H9 (cell line): ENCODE measurements around the gene PTPA. TPM values are rescaled to one million over a fixed set of nuclear protein-coding genes. Genes with fewer than 3 reads are reported as not detected.

Experiments used
- DNase-seq: peaks from one replicate; pipeline ENCODE4 v3.0.0-alpha.2; 2017
- H2AFZ ChIP-seq: one replicate; pipeline ENCODE4 v1.6.1; 2013; ENCODE audit warnings: mild to moderate bottlenecking, low read length, control low read depth, moderate library complexity
- H2AK5ac ChIP-seq: 2 replicates; pipeline ENCODE4 v1.6.1; 2013; ENCODE audit warnings: low read length, control low read depth, mixed read lengths; ENCODE audit not compliant: insufficient read length
- H2BK120ac ChIP-seq: one replicate; pipeline ENCODE4 v1.6.1; 2013; ENCODE audit warnings: low read depth, mild to moderate bottlenecking, low read length, control low read depth, inconsistent platforms; ENCODE audit not compliant: poor library complexity, severe bottlenecking
- H2BK12ac ChIP-seq: 2 replicates; pipeline ENCODE4 v1.6.1; 2013; ENCODE audit warnings: low read length, control low read depth, mixed read lengths, low read depth; ENCODE audit not compliant: insufficient read length
- H2BK15ac ChIP-seq: 2 replicates; pipeline ENCODE4 v1.6.1; 2013; ENCODE audit warnings: low read depth, low read length, control low read depth
- H2BK20ac ChIP-seq: one replicate; pipeline ENCODE4 v1.6.1; 2013; ENCODE audit warnings: low read depth, mild to moderate bottlenecking, low read length, control low read depth, inconsistent platforms; ENCODE audit not compliant: poor library complexity, severe bottlenecking
- H2BK5ac ChIP-seq: 2 replicates; pipeline ENCODE4 v1.6.1; 2013; ENCODE audit warnings: low read length, control low read depth, mixed read lengths; ENCODE audit not compliant: insufficient read length
- H3K14ac ChIP-seq: 2 replicates; pipeline ENCODE4 v1.6.1; 2013; ENCODE audit warnings: low read length, control low read depth; ENCODE audit not compliant: insufficient read depth
- H3K18ac ChIP-seq: 2 replicates; pipeline ENCODE4 v1.6.1; 2013; ENCODE audit warnings: low read depth, mild to moderate bottlenecking, mixed read lengths, low read length, control low read depth; ENCODE audit not compliant: insufficient read length
- H3K23ac ChIP-seq: 2 replicates; pipeline ENCODE4 v1.6.1; 2013; ENCODE audit warnings: low read length, control low read depth, mixed read lengths, low read depth; ENCODE audit not compliant: insufficient read length
- H3K23me2 ChIP-seq: 2 replicates; pipeline ENCODE4 v1.6.1; 2013; ENCODE audit warnings: low read depth, mild to moderate bottlenecking, mixed read lengths, low read length, control low read depth; ENCODE audit not compliant: insufficient read length, poor library complexity, severe bottlenecking
- H3K27ac ChIP-seq: 2 replicates; pipeline ENCODE4 v1.5.1; 2013; ENCODE audit warnings: low read length, control low read depth, mixed read lengths, low read depth; ENCODE audit not compliant: insufficient read length
- H3K27me3 ChIP-seq: 2 replicates; pipeline ENCODE4 v1.6.1; 2013; ENCODE audit warnings: low read length, control low read depth, inconsistent platforms; ENCODE audit not compliant: insufficient read depth
- H3K4ac ChIP-seq: 2 replicates; pipeline ENCODE4 v1.6.1; 2013; ENCODE audit warnings: low read depth, mild to moderate bottlenecking, control low read depth, inconsistent platforms, low read length, moderate library complexity
- H3K4me1 ChIP-seq: 2 replicates; pipeline ENCODE4 v1.6.1; 2013; ENCODE audit warnings: low read length, control low read depth, inconsistent platforms; ENCODE audit not compliant: insufficient read depth
- H3K4me2 ChIP-seq: 2 replicates; pipeline ENCODE4 v1.6.1; 2013; ENCODE audit warnings: low read length, control low read depth, mixed read lengths; ENCODE audit not compliant: insufficient read length, insufficient read depth
- H3K56ac ChIP-seq: 2 replicates; pipeline ENCODE4 v1.6.1; 2013; ENCODE audit warnings: low read depth, mild to moderate bottlenecking, mixed read lengths, low read length, control low read depth; ENCODE audit not compliant: insufficient read length
- H3K79me1 ChIP-seq: 2 replicates; pipeline ENCODE4 v1.6.1; 2013; ENCODE audit warnings: low read depth, mild to moderate bottlenecking, moderate library complexity, low read length, control low read depth, inconsistent platforms; ENCODE audit not compliant: insufficient read depth, poor library complexity, severe bottlenecking
- H3K79me2 ChIP-seq: 2 replicates; pipeline ENCODE4 v1.6.1; 2013; ENCODE audit warnings: low read length, control low read depth, inconsistent platforms; ENCODE audit not compliant: insufficient read depth
- H3K9ac ChIP-seq: 2 replicates; pipeline ENCODE4 v1.6.1; 2013; ENCODE audit warnings: low read length, control low read depth, mixed read lengths; ENCODE audit not compliant: insufficient read length; ENCODE audit errors: extremely low read depth
- H3K9me3 ChIP-seq: one replicate; pipeline ENCODE4 v1.6.1; 2013; ENCODE audit warnings: low read depth, low read length, inconsistent platforms; ENCODE audit not compliant: control insufficient read depth
- H3T11ph ChIP-seq: one replicate; pipeline ENCODE4 v1.6.1; 2013; ENCODE audit warnings: mild to moderate bottlenecking, low read length, control low read depth, inconsistent platforms
- H4K20me1 ChIP-seq: one replicate; pipeline ENCODE4 v1.6.1; 2013; ENCODE audit not compliant: control insufficient read depth, insufficient read length, insufficient read depth
- H4K5ac ChIP-seq: 2 replicates; pipeline ENCODE4 v1.6.1; 2013; ENCODE audit warnings: low read depth, mild to moderate bottlenecking, mixed read lengths, low read length, control low read depth; ENCODE audit not compliant: insufficient read length
- H4K8ac ChIP-seq: replicated peaks from 2 replicates; pipeline ENCODE4 v1.6.1; 2013; ENCODE audit warnings: low read length, control low read depth, mixed read lengths, low read depth; ENCODE audit not compliant: insufficient read length
- H4K91ac ChIP-seq: 2 replicates; pipeline ENCODE4 v1.6.1; 2013; ENCODE audit warnings: low read depth, mild to moderate bottlenecking, moderate library complexity, mixed read lengths, low read length, control low read depth; ENCODE audit not compliant: insufficient read length
- H3K27ac Mint-ChIP-seq, 3 experiments: 2 replicates in 2 of 3; 3 replicates in 1 of 3; pipeline ENCODE4 v1.8.0; 2020 to 2021; ENCODE audit warnings: mixed read lengths in 3 of 3, mild to moderate bottlenecking in 1 of 3, moderate library complexity in 1 of 3
- H3K27me3 Mint-ChIP-seq: 2 replicates; pipeline ENCODE4 v1.8.0; 2021; ENCODE audit warnings: low read depth, mild to moderate bottlenecking, moderate library complexity, mixed read lengths
- H3K36me3 Mint-ChIP-seq, 3 experiments: 2 replicates in 2 of 3; 3 replicates in 1 of 3; pipeline ENCODE4 v1.8.0; 2020 to 2021; ENCODE audit warnings: low read depth in 3 of 3, mixed read lengths in 3 of 3; ENCODE audit not compliant: insufficient read depth in 1 of 3
- H3K4me1 Mint-ChIP-seq, 2 experiments: 2 replicates each; pipeline ENCODE4 v1.8.0; 2020; ENCODE audit warnings: mixed read lengths in 2 of 2
- H3K4me3 Mint-ChIP-seq, 2 experiments: 2 replicates in 1 of 2; 3 replicates in 1 of 2; pipeline ENCODE4 v1.8.0; 2020 to 2021; ENCODE audit warnings: mild to moderate bottlenecking in 2 of 2, mixed read lengths in 2 of 2, moderate library complexity in 1 of 2
- H3K9me3 Mint-ChIP-seq, 2 experiments: 2 replicates in 1 of 2; 3 replicates in 1 of 2; pipeline ENCODE4 v1.8.0; 2020; ENCODE audit warnings: mild to moderate bottlenecking in 2 of 2, mixed read lengths in 2 of 2, moderate library complexity in 1 of 2
- CTCF ChIP-seq: fragments of 200-600 bp; sonication (generic); conservative IDR thresholded peaks from 3 replicates; pipeline ENCODE4 v1.8.0; 2021; ENCODE audit warnings: antibody characterized with exemption, mild to moderate bottlenecking
- WGBS: extraction: QIAGEN DNeasy Blood & Tissue Kit; methylation state at CpG from one replicate; pipeline ENCODE4 v1.1.7; 2013; ENCODE audit warnings: missing lambda C conversion rate, low lambda C conversion rate, mixed read lengths; ENCODE audit not compliant: insufficient read length; ENCODE audit errors: extremely low coverage; 5-methylcytosine and 5-hydroxymethylcytosine counted together
- total RNA-seq: library from RNA; stranded (reverse); gene quantifications from 2 replicates; pipeline ENCODE4 v1.2.1, GENCODE V29; 2021

PTPA gene
- total RNA-seq, 1 experiment from 2014 or later: 145 TPM

- Histone ChIP-seq H4K5ac (no peak overlapping the region), H3K23ac (no peak overlapping the region), H2BK15ac (no peak overlapping the region), H2BK120ac (no peak overlapping the region), H3K23me2 (peaks cover 12% of the 10 kb centered on the region), H2AK5ac (no peak overlapping the region), H3K14ac (no peak overlapping the region), H3K79me2 (peaks cover 6% of the 10 kb centered on the region; the same call in 1 of the 2 replicates), H3K27ac (no peak overlapping the region), H3K9me3 (no peaks in the 10 kb centered on the region), H3K79me1 (peaks cover 2% of the 10 kb centered on the region), H3K27me3 (no peaks in the 10 kb centered on the region), H4K20me1 (no peaks in the 10 kb centered on the region), H3K4ac (no peak overlapping the region), H3K56ac (no peak overlapping the region), H2AFZ (no peak overlapping the region), H3K18ac (no peak overlapping the region), H2BK12ac (no peak overlapping the region), H3K9ac (no peak overlapping the region), H4K91ac (no peak overlapping the region), H3K4me2 (no peak overlapping the region), H2BK20ac (no peak overlapping the region), H3K4me1 (no peaks in the 10 kb centered on the region; the same call in 1 of the 2 replicates), H4K8ac (no peak overlapping the region), H2BK5ac (no peak overlapping the region), H3T11ph (no peak overlapping the region)
- peaks cover 4 to 22% of the 10 kb centered on the region in 2 experiments for H3K4me1 Mint-ChIP-seq
- no peaks in the 10 kb centered on the region for H3K9me3 Mint-ChIP-seq
- WGBS: no CpG with 5 or more reads among the region's 10 CpGs
- DNase-seq: no peak
- TF ChIP-seq CTCF: no peak
- peak overlapping the region in 1 of 3 experiments; percentile 32; a peak in 1 of 7 replicates for H3K27ac Mint-ChIP-seq
- no peak overlapping the region for H3K4me3 Mint-ChIP-seq
- H3K27me3 Mint-ChIP-seq: peaks cover 3% of the 10 kb centered on the region; the same call in 1 of the 2 replicates
- H3K36me3 Mint-ChIP-seq: no peaks in the 10 kb centered on the region; a peak in 1 of 7 replicates
Observed at GRCh38 chr9:129077236-129077635, 34.0 kb upstream of the PTPA start.
